NCI-H2171 (cell line): ENCODE results near the gene NOD1.
"Not testable (repeated sequence)": the region's sequence is repeated elsewhere in the genome, so short reads cannot be mapped to it uniquely, and the experiment has no call there.

Source experiments
- DNase-seq: peaks from one replicate; lab custom pipeline; 2025; lab: John Stamatoyannopoulos, UW

Gene NOD1

DNA sequence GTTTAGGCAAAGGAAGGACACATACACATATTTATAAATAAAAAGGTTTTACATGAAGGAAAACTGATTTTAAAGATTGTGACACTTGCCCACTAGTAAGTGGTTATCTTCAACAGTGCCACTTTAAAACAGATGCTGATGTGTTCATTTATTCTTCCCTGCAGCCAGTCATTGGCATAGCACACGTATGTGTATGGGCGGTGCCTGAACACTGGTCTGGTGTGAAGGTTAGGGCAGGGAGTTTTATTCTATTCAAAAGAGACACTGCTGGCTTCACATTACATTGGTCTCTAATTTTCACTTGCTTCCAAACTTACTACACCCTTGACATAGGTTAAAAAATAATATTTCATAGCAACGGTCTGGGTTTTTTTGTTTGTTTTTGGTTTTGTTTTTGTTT is 57.9 kb downstream of the NOD1 start:
- DNase-seq, result no peak

DNA sequence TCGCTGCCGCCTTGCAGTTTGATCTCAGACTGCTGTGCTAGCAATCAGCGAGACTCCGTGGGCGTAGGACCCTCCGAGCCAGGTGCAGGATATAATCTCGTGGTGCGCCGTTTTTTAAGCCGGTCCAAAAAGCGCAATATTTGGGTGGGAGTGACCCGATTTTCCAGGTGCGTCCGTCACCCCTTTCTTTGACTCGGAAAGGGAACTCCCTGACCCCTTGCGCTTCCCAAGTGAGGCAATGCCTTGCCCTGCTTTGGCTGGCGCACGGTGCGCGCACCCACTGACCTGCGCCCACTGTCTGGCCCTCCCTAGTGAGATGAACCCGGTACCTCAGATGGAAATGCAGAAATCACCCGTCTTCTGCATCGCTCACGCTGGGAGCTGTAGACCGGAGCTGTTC is 58.5 kb downstream of the NOD1 start:
- DNase-seq, result not testable (repeated sequence)

GRCh38 chr7:30413864-30414263 is 64.7 kb downstream of the NOD1 start:
- no peak for DNase-seq

DNA sequence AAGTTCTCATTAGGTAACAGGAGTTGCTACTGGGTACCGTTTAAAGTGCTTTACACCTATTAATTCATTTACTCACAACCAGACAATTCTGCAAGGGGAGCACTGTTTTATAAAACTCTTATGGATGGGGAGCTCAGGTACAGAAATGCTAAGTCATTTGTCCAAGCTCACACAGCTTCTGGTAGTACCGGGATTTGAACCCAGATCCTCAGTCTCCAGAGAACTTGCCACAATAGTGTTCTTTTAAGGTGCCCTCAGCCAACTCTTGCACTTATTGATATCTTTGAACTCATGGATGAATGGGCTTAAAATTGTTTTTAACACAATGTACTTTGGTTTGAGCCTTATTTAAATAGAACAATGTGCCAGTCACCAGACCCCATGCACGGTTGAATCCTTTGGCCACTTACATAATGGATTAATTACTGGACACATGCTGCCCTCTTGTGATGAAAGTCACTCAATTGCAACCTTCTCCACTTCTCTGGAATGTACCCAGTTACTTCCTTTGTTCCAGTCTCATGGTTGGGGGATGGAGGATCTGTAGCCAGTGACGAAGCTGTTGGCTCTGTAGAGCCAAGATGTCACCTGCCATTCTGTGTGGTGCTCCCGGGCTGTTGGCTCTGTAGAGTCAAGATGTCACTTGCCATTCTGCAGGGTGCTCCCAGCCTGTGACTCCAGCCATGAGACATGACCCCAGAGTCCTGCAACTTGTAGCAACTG is 65.6 kb downstream of the NOD1 start:
- no peak for DNase-seq

DNA sequence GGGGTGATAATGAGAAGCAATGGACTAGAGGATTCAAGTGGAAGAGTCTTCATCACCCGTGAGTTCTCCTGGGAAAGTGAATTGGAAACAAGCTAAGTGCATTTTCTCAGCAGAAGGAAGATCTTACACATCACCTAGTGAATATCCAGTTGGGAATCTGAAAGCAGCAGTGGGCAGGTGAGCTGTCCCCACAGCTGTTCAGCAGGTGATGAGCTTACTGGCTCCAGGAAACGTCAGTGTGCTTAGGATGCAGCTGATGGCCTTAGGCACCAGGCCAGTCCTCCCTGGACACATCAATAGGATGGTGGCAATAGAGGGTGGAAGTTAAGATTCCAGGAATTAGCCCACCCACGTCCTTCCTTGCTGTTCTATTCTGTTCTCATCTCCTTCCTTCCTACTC is 66.7 kb downstream of the NOD1 start:
- no peak for DNase-seq

- DNase-seq, result no peak
These were observed 67.4 kb downstream of the NOD1 start for GRCh38 chr7:30411173-30411572.

DNA sequence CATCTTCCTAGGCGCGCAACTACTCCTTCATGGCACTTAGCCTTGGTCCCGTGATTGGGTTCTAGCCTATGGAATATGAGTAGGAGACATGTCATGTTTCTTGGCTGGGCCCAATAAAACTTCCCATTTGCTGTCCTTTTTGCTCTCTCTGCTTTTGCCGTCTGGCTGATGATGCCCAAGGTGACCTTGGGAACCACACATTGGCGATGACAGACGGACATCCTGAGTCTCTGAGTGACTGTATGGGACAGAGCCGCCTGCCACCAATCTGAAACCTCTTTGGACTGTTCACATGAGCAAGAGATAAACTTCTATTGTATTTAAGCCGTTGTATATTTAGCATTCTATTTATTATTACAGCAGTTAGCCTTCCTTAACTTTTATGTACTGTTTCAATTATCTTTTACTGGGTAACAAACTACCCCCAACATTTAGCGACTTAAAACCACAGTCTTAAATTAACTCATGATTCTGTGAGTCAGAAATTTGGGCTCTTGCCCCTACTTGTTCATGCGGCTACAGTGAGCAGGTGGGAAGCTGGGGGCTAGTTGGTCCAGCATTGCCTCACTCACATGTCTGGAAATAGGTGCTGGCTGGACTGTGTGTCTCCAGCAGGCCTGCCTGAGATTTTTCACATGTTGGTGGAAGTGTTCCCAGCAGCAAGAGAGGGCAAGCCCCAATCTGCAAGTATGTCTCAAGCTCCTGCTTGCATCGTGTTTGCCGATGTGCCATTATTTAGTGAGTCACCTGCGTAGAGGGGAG is 71.7 kb downstream of the NOD1 start:
- no peak for DNase-seq

GRCh38 chr7:30405179-30405578 is 73.4 kb downstream of the NOD1 start:
- DNase-seq, result no peak

DNA sequence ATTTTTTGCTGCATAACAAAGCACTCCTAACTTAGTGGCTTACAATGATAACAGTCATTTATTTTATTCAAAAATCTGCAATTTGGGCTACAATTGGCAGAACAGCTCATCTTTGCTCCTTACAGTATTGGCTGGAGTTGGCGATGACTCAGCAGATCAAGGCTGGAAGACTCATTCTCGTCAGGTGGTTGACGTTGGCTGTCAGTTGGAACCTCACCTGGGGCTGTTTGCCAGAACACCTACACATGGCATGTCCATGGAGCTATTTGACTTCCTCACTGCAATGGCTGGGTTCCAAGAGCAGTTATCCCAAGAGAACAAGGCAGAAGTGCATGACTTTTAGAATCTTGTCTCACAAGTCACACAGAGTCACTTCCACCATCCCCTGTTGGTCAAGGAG is 75.1 kb downstream of the NOD1 start:
- DNase-seq, result no peak

DNA sequence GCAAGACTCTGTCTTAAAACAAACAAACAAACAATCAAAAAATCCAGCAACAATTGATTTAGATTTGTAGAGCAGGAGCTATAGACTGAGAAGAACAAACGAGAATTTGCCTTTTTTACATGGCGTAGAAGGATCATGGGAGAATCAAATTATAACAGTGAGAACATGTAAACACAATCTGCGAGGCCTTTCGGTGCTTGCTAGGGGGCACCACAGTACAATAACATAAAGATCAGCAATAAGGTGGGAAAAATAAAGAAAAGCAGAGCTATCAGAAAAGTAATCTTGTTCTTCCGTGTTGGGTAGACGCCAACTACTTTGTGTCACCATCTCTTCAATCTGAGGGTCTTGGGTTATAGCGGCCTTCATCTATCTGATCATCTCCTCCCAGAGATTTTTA is 82.2 kb downstream of the NOD1 start:
- DNase-seq, result no peak

- DNase-seq, result no peak
These were observed 82.9 kb downstream of the NOD1 start for GRCh38 chr7:30395676-30396075.

- DNase-seq, result no peak
These were observed 86.8 kb downstream of the NOD1 start for GRCh38 chr7:30391806-30392205.

DNA sequence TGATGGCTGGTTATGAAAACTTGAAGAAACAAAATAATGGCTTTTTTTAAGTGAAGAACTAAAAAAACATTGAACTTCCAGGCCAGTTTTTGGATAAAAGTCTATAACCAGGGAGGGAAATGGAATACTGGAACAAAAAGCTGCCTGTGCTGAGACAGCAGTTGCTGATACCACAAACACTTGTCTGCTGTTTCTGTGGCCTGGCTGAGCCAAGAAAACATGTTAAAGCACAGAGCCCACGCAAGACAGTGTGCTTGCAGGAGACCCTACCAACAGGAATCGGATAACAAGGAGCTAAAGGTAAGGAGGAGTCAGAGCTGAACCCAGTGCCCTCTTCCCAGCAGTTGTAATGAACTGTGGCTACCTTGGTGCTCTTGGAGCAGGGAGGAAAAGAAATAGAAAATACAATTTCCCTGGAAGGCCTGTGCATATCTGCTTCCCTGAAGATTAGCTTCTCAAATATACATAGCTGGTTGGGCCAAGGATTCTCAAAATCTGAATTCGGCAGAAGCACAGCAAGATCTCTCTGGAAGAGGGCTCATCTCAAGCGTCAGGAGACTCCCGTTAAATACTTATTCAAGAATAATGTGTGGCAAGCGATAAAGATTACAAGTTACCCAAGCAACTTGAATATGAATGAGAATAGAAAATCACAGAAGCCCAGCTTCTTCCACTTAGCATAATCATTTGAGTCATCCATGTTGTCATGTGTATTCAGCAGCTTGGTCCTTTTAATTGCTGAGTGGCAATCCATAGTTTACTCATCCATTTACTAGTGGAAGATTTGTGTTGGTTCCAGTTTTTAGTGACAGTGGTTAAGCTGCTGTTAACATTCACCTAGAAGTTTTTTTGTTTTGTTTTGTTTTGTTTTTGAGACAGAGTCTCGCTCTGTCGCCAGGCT is 87.6 kb downstream of the NOD1 start:
- DNase-seq, result no peak

GRCh38 chr7:30389791-30390190 is 88.8 kb downstream of the NOD1 start:
- no peak for DNase-seq

DNA sequence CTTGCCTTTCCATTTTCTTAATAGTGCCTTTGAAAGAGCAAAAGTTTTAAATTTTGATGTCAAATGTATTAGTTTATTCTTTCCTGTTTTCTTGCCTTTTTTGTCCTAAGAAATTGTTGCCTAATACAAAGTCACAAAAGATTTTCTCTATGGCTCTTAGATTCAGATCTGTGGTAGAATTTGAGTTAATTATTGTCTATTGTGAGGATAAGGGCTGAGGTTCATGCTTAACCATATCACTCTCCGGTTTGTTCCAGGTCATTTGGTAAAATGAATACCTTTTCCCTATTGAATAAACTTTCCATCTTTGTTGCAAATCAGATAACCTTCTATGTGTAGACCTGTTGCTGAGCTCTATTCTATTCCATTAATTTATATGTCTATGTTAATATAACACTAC is 96.0 kb downstream of the NOD1 start:
- no peak for DNase-seq

- not testable (repeated sequence) for DNase-seq
These were observed 97.8 kb downstream of the NOD1 start for GRCh38 chr7:30380824-30381223.

DNA sequence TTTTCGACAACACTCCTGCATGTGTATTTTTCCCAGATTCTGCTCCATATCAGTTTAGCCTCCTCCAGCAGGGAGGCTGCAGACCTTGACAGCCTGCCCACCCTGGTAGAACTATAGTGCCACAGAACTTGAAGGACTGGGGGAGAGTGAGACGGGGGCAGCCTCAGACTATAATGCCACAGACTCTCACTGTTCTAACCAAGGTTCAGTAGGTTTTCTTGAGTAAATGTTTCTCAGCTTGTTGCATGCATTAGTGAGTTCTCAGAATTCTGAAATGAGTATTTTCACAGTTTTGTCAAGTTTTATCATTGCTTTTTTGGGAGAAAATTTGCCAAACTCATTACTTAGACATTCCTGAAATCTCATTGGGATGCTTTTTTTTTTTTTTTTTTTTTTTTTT is 98.3 kb downstream of the NOD1 start:
- DNase-seq, result no peak

- DNase-seq, result no peak
These were observed 98.8 kb downstream of the NOD1 start for GRCh38 chr7:30379741-30380140.

DNA sequence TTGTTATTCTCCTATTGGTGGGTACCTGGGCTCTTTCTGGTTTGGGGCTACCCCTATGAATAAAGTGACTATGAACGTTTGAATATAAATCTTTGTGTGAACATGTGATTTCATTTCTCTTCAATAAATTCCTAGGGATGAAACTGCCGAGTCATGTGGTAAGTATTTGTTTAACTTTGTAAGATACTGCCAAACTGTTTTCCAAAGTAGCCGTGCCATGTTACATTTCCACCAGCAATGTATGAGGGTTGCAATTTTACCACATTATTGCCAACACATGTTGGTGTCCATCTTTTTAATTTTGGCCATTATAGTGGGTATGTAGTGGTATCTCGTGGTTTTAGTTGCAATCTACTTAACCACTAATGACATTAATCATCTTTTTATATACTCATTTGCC is 99.5 kb downstream of the NOD1 start:
- no peak for DNase-seq

DNA sequence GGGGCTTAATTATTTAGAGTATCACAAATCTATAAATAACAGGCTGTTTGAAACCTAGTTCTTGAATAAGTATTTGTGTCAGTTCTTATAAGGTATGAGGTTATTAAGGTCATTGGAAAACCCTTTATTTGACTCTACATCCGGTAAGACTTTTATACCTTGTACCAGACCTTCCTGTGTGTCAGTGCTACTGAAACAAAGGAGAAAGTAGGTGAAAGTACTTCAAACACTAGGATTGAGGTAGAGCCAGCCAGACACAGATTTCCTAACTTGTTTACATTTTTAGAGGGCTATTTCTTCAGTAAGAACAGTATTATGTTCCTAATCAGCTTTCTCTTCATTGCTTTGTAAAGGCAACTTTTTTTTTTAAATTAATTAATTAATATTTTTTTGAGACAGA is 100.3 kb downstream of the NOD1 start:
- DNase-seq, result no peak
